Glutamatergic neuron (in vitro differentiated cells): ENCODE measurements around the gene FAM171A1. TPM values are rescaled to one million over a fixed set of nuclear protein-coding genes. Genes with fewer than 3 reads are reported as not detected.
"Not testable (repeated sequence)": the region's sequence is repeated elsewhere in the genome, so short reads cannot be mapped to it uniquely, and the experiment has no call there.

Experiments
- DNase-seq: peaks from one replicate; pipeline ENCODE4 v3.0.0; 2022
- H3K27ac Mint-ChIP-seq: one replicate; pipeline ENCODE4 v1.8.0; 2020; ENCODE audit warnings: mild to moderate bottlenecking, mixed read lengths, inconsistent platforms; ENCODE audit not compliant: unreplicated experiment
- H3K27me3 Mint-ChIP-seq: one replicate; pipeline ENCODE4 v1.8.0; 2020; ENCODE audit warnings: mild to moderate bottlenecking, moderate library complexity, mixed read lengths, inconsistent platforms; ENCODE audit not compliant: unreplicated experiment
- H3K36me3 Mint-ChIP-seq: one replicate; pipeline ENCODE4 v1.8.0; 2020; ENCODE audit warnings: mild to moderate bottlenecking, mixed read lengths, inconsistent platforms; ENCODE audit not compliant: unreplicated experiment
- H3K4me1 Mint-ChIP-seq: one replicate; pipeline ENCODE4 v1.8.0; 2020; ENCODE audit warnings: mild to moderate bottlenecking, low read depth, mixed read lengths, inconsistent platforms; ENCODE audit not compliant: unreplicated experiment
- H3K4me3 Mint-ChIP-seq: one replicate; pipeline ENCODE4 v1.8.0; 2020; ENCODE audit warnings: mild to moderate bottlenecking, mixed read lengths, inconsistent platforms; ENCODE audit not compliant: unreplicated experiment
- H3K9me3 Mint-ChIP-seq: one replicate; pipeline ENCODE4 v1.8.0; 2020; ENCODE audit warnings: mild to moderate bottlenecking, moderate library complexity, mixed read lengths, inconsistent platforms; ENCODE audit not compliant: unreplicated experiment
- CTCF ChIP-seq: fragments of 200-600 bp; sonication (generic); IDR thresholded peaks from one replicate; pipeline ENCODE4 v1.5.0; 2021; ENCODE audit not compliant: partially characterized antibody, unreplicated experiment
- total RNA-seq: library from RNA; stranded (reverse); fragmentation: NEBNext Ultra II Directional; extraction: Animal tissue kit (Norgen Biotek cat#: 25700); gene quantifications from one replicate; pipeline ENCODE4 v1.2.1, GENCODE V29; 2021; ENCODE audit not compliant: unreplicated experiment

Gene FAM171A1
- total RNA-seq, 1 donor from 2014 or later = 186 TPM

GRCh38 chr10:15411010-15411409 is 39.9 kb upstream of the FAM171A1 start:
- Mint-ChIP-seq H3K36me3 (peaks cover 14% of the 10 kb centered on the region), H3K27ac (no peak overlapping the region), H3K9me3 (no peaks in the 10 kb centered on the region), H3K27me3 (no peaks in the 10 kb centered on the region), H3K4me1 (no peaks in the 10 kb centered on the region), H3K4me3 (no peak overlapping the region)
- no peak for TF ChIP-seq CTCF
- DNase-seq = no peak

- not testable (repeated sequence) for H3K9me3 Mint-ChIP-seq, H3K4me1 Mint-ChIP-seq, H3K27me3 Mint-ChIP-seq, H3K27ac Mint-ChIP-seq, H3K4me3 Mint-ChIP-seq, DNase-seq
- peaks cover 15% of the 10 kb centered on the region for H3K36me3 Mint-ChIP-seq
Measured at GRCh38 chr10:15409350-15409749, 38.3 kb upstream of the FAM171A1 start.

- Mint-ChIP-seq H3K4me3 (no peak overlapping the region), H3K36me3 (peaks cover 21% of the 10 kb centered on the region), H3K27ac (no peak overlapping the region), H3K27me3 (no peaks in the 10 kb centered on the region), H3K4me1 (no peaks in the 10 kb centered on the region), H3K9me3 (peaks cover 2% of the 10 kb centered on the region)
- TF ChIP-seq CTCF = no peak
- DNase-seq = no peak
Measured at GRCh38 chr10:15408557-15408956, 37.5 kb upstream of the FAM171A1 start.

GRCh38 chr10:15405319-15405718 is 34.2 kb upstream of the FAM171A1 start:
- Mint-ChIP-seq H3K27me3 (no peaks in the 10 kb centered on the region), H3K9me3 (peaks cover 3% of the 10 kb centered on the region), H3K4me1 (no peaks in the 10 kb centered on the region), H3K27ac (no peak overlapping the region), H3K36me3 (peaks cover 21% of the 10 kb centered on the region), H3K4me3 (no peak overlapping the region)
- no peak for TF ChIP-seq CTCF
- no peak for DNase-seq

GRCh38 chr10:15401382-15401781 is 30.3 kb upstream of the FAM171A1 start:
- TF ChIP-seq CTCF = no peak
- Mint-ChIP-seq H3K4me3 (no peak overlapping the region), H3K4me1 (no peaks in the 10 kb centered on the region), H3K27ac (no peak overlapping the region), H3K36me3 (peaks cover 16% of the 10 kb centered on the region), H3K9me3 (peaks cover 3% of the 10 kb centered on the region), H3K27me3 (no peaks in the 10 kb centered on the region)
- DNase-seq = no peak

GRCh38 chr10:15400461-15400860 is 29.4 kb upstream of the FAM171A1 start:
- not testable (repeated sequence) for H3K9me3 Mint-ChIP-seq, H3K4me1 Mint-ChIP-seq, H3K27ac Mint-ChIP-seq, H3K27me3 Mint-ChIP-seq, DNase-seq, H3K4me3 Mint-ChIP-seq
- H3K36me3 Mint-ChIP-seq = peaks cover 16% of the 10 kb centered on the region
